ENCODE measurements around the gene HMCN2. TPM values are rescaled to one million over a fixed set of nuclear protein-coding genes. Genes with fewer than 3 reads are reported as not detected.
"Not testable (repeated sequence)": the region's sequence is repeated elsewhere in the genome, so short reads cannot be mapped to it uniquely, and the experiment has no call there.

HMCN2 gene
- total RNA-seq, 1 donor from 2014 or later: 7.8 TPM

- no peak for TF ChIP-seq CTCF (IDR thresholded peaks at IDR 0.05)
- Histone ChIP-seq H3K9me3 (no peaks in the 10 kb centered on the region), H3K4me3 (no peak overlapping the region), H3K4me1 (no peaks in the 10 kb centered on the region), H3K27me3 (no peaks in the 10 kb centered on the region), H3K27ac (no peak overlapping the region), H3K36me3 (no peaks in the 10 kb centered on the region)
- intact Hi-C loops (cut with DNase I): no loop called here
- ATAC-seq (no peak), DNase-seq (no peak)
These were observed 131.0 kb downstream of the HMCN2 start for GRCh38 chr9:130396581-130396980.

- no peak for TF ChIP-seq CTCF (IDR thresholded peaks at IDR 0.05)
- intact Hi-C loops (cut with DNase I): no loop called here
- H3K27me3 ChIP-seq: no peaks in the 10 kb centered on the region
- DNase-seq (no peak), ATAC-seq (no peak)
- H3K4me1 ChIP-seq: no peaks in the 10 kb centered on the region
- no peak overlapping the region for H3K4me3 ChIP-seq
- H3K9me3 ChIP-seq: no peaks in the 10 kb centered on the region
- no peak overlapping the region for H3K27ac ChIP-seq
- no peaks in the 10 kb centered on the region for H3K36me3 ChIP-seq
These were observed 133.1 kb downstream of the HMCN2 start for GRCh38 chr9:130398487-130399240.

GRCh38 chr9:130399768-130400167, 134.2 kb downstream of the HMCN2 start:
- TF ChIP-seq CTCF (IDR thresholded peaks at IDR 0.05): no peak
- Histone ChIP-seq H3K4me3 (no peak overlapping the region), H3K4me1 (no peaks in the 10 kb centered on the region), H3K36me3 (no peaks in the 10 kb centered on the region), H3K27ac (no peak overlapping the region), H3K27me3 (no peaks in the 10 kb centered on the region), H3K9me3 (no peaks in the 10 kb centered on the region)
- no peak for DNase-seq
- intact Hi-C loops (cut with DNase I): no loop called here
- no peak for ATAC-seq

- H3K4me3 ChIP-seq: no peak overlapping the region
- H3K36me3 ChIP-seq: no peaks in the 10 kb centered on the region
- TF ChIP-seq CTCF (IDR thresholded peaks at IDR 0.05): no peak
- H3K27ac ChIP-seq: no peak overlapping the region
- H3K9me3 ChIP-seq: no peaks in the 10 kb centered on the region
- no peaks in the 10 kb centered on the region for H3K4me1 ChIP-seq
- DNase-seq (no peak), ATAC-seq (no peak)
- no peaks in the 10 kb centered on the region for H3K27me3 ChIP-seq
- intact Hi-C loops (cut with DNase I): no loop called here
These were observed 135.3 kb downstream of the HMCN2 start for GRCh38 chr9:130400870-130401269.

GRCh38 chr9:130401742-130402141, 136.2 kb downstream of the HMCN2 start:
- H3K27me3 ChIP-seq; H3K36me3 ChIP-seq; DNase-seq; H3K9me3 ChIP-seq; intact Hi-C loops (cut with DNase I); ATAC-seq; H3K27ac ChIP-seq; H3K4me3 ChIP-seq; H3K4me1 ChIP-seq: not testable (repeated sequence)

- ATAC-seq: no peak
- H3K9me3 ChIP-seq: no peaks in the 10 kb centered on the region
- no peak overlapping the region for H3K27ac ChIP-seq
- no peak overlapping the region for H3K4me3 ChIP-seq
- no peak for TF ChIP-seq CTCF (IDR thresholded peaks at IDR 0.05)
- H3K4me1 ChIP-seq: no peaks in the 10 kb centered on the region
- intact Hi-C loops (cut with DNase I): no loop called here
- H3K36me3 ChIP-seq: no peaks in the 10 kb centered on the region
- no peak for DNase-seq
- H3K27me3 ChIP-seq: no peaks in the 10 kb centered on the region
These were observed 136.7 kb downstream of the HMCN2 start for GRCh38 chr9:130402243-130402642.
